Gastroesophageal sphincter (tissue), 4 donors: ENCODE measurements around the gene ETS2. TPM values are rescaled to one million over a fixed set of nuclear protein-coding genes. Genes with fewer than 3 reads are reported as not detected.
"Not testable (repeated sequence)": the region's sequence is repeated elsewhere in the genome, so short reads cannot be mapped to it uniquely, and the experiment has no call there.

Source experiments
- ATAC-seq: fragments of 150-250 bp; one replicate; pipeline ENCODE4 v1.9.1; 2016; ENCODE audit warnings: mild to moderate bottlenecking, moderate library complexity
- H3K27ac ChIP-seq, 4 donors: fragments of 200-600 bp; sonication (generic) in 3 of 4; 1 replicate in 3 of 4; 2 replicates in 1 of 4; pipeline ENCODE4 v1.5.1; 2016 to 2019
- H3K27me3 ChIP-seq: fragments of 200-600 bp; sonication (generic); one replicate; pipeline ENCODE4 v1.5.1; 2019
- H3K36me3 ChIP-seq, 2 donors: fragments of 200-600 bp; sonication (generic); one replicate each; pipeline ENCODE4 v1.5.1; 2019; ENCODE audit warnings: control low read depth in 1 of 2
- H3K4me1 ChIP-seq, 3 donors: fragments of 200-600 bp; sonication (generic); 1 replicate in 2 of 3; 2 replicates in 1 of 3; pipeline ENCODE4 v1.5.1; 2016 to 2019; ENCODE audit warnings: control low read depth in 2 of 3
- H3K4me3 ChIP-seq, 2 donors: fragments of 200-600 bp; sonication (generic); one replicate each; pipeline ENCODE4 v1.5.1; 2019; ENCODE audit warnings: mild to moderate bottlenecking in 1 of 2, moderate library complexity in 1 of 2
- H3K9me3 ChIP-seq, 3 donors: fragments of 200-600 bp; sonication (generic); one replicate each; pipeline ENCODE4 v1.5.1; 2017 to 2019; ENCODE audit warnings: control low read depth in 2 of 3
- CTCF ChIP-seq, 4 experiments: fragments of 200-600 bp in 2 of 4; fragments of 450-650 bp in 2 of 4; sonication (generic) in 1 of 4; IDR thresholded peaks; one replicate each; pipeline ENCODE4 v1.5.1; 2017 to 2019; ENCODE audit warnings: antibody characterized with exemption in 4 of 4, mild to moderate bottlenecking in 2 of 4, moderate library complexity in 2 of 4
- EP300 ChIP-seq: sonication (generic); formaldehyde crosslinking; IDR thresholded peaks from one replicate; pipeline ENCODE4 v1.6.1; 2017; ENCODE audit warnings: antibody characterized with exemption, mild to moderate bottlenecking
- POLR2A ChIP-seq, 2 donors: fragments of 450-650 bp; IDR thresholded peaks; one replicate each; pipeline ENCODE4 v1.6.1; 2017; ENCODE audit warnings: antibody characterized with exemption in 2 of 2, mild to moderate bottlenecking in 2 of 2, moderate library complexity in 1 of 2
- POLR2AphosphoS5 ChIP-seq: sonication (generic); formaldehyde crosslinking; IDR thresholded peaks from one replicate; pipeline ENCODE4 v1.6.1; 2017; ENCODE audit warnings: antibody characterized with exemption
- WGBS, 2 donors: methylation state at CpG; one replicate each; pipeline ENCODE4 v1.1.5; 2018; ENCODE audit warnings: low coverage in 1 of 2; 5-methylcytosine and 5-hydroxymethylcytosine counted together
- total RNA-seq, 4 donors: library from RNA; depleted of rRNA; stranded (reverse); fragments of >200 nt; gene quantifications; one replicate each; pipeline ENCODE4 v1.1.0, GENCODE V29; 2016

Gene ETS2
- total RNA-seq, 4 donors from 2014 or later = 50.9 to 169 (median 63.5) TPM

GRCh38 chr21:38843806-38844503 is 38.2 kb downstream of the ETS2 start:
- no peak for TF ChIP-seq POLR2AphosphoS5
- TF ChIP-seq EP300 = no peak
- no peak for TF ChIP-seq CTCF (IDR thresholded peaks at IDR 0.05)
- no peak for TF ChIP-seq POLR2A (IDR thresholded peaks at IDR 0.05)
- Histone ChIP-seq H3K9me3 (no peaks in the 10 kb centered on the region), H3K4me3 (no peak overlapping the region), H3K27ac (no peak overlapping the region), H3K36me3 (no peaks in the 10 kb centered on the region), H3K27me3 (no peaks in the 10 kb centered on the region), H3K4me1 (peaks cover 0 to 5% (median 0%) of the 10 kb centered on the region in 3 donors)
- WGBS, 2 donors = 81 to 84% methylated on average over 4 of the region's 4 CpGs
- ATAC-seq = no peak

GRCh38 chr21:38845374-38845773 is 39.6 kb downstream of the ETS2 start:
- H3K9me3 ChIP-seq, H3K27me3 ChIP-seq, H3K27ac ChIP-seq, H3K36me3 ChIP-seq, H3K4me3 ChIP-seq, ATAC-seq, H3K4me1 ChIP-seq: not testable (repeated sequence)
- WGBS, 2 donors = 100% methylated on average over 1 to 2 of the region's 2 CpGs

- no peaks in the 10 kb centered on the region for H3K27me3 ChIP-seq
- peaks cover 0 to 5% (median 0%) of the 10 kb centered on the region in 3 donors for H3K4me1 ChIP-seq
- 61 to 71% methylated on average over 6 to 7 of the region's 7 CpGs for WGBS, 2 donors
- no peak overlapping the region for H3K4me3 ChIP-seq
- TF ChIP-seq POLR2AphosphoS5 = no peak
- TF ChIP-seq POLR2A (IDR thresholded peaks at IDR 0.05) = no peak
- TF ChIP-seq CTCF (IDR thresholded peaks at IDR 0.05) = no peak
- TF ChIP-seq EP300 = no peak
- ATAC-seq = no peak
- H3K27ac ChIP-seq = no peak overlapping the region
- H3K36me3 ChIP-seq = no peaks in the 10 kb centered on the region
- H3K9me3 ChIP-seq = no peaks in the 10 kb centered on the region
These were observed 41.8 kb downstream of the ETS2 start for GRCh38 chr21:38847556-38847955.

GRCh38 chr21:38848187-38848609 is 42.5 kb downstream of the ETS2 start:
- Histone ChIP-seq H3K9me3 (no peaks in the 10 kb centered on the region), H3K27ac (no peak overlapping the region)

GRCh38 chr21:38849776-38850175 is 44.0 kb downstream of the ETS2 start:
- 65 to 73% methylated on average over 3 to 5 of the region's 6 CpGs for WGBS, 2 donors
- Histone ChIP-seq H3K4me3 (no peak overlapping the region), H3K27ac (no peak overlapping the region), H3K36me3 (no peaks in the 10 kb centered on the region), H3K9me3 (no peaks in the 10 kb centered on the region), H3K4me1 (peaks cover 0 to 5% (median 0%) of the 10 kb centered on the region in 3 donors), H3K27me3 (no peaks in the 10 kb centered on the region)
- no peak for TF ChIP-seq POLR2A (IDR thresholded peaks at IDR 0.05)
- no peak for TF ChIP-seq EP300
- TF ChIP-seq CTCF (IDR thresholded peaks at IDR 0.05) = no peak
- no peak for TF ChIP-seq POLR2AphosphoS5
- no peak for ATAC-seq

More at GRCh38 chr21:38848187-38848609, 42.5 kb downstream of the ETS2 start:
- Histone ChIP-seq H3K27me3 (no peaks in the 10 kb centered on the region), H3K4me1 (peaks cover 0 to 5% (median 0%) of the 10 kb centered on the region in 3 donors), H3K36me3 (no peaks in the 10 kb centered on the region), H3K4me3 (no peak overlapping the region)
- ATAC-seq = no peak
- WGBS, 2 donors = 71 to 76% methylated on average over 4 to 5 of the region's 7 CpGs
- TF ChIP-seq POLR2A (IDR thresholded peaks at IDR 0.05) (no peak), CTCF (IDR thresholded peaks at IDR 0.05) (no peak), POLR2AphosphoS5 (no peak), EP300 (no peak)
